Activated CD4-positive, alpha-beta T cell treated with anti-CD3 and anti-CD28 coated beads, Interleukin-2, amount 50 U/mL, for 4 hours (primary cell): ENCODE measurements around the gene CYBRD1.
A peak's percentile ranks its signal among the peaks of the same experiment; 100 is the strongest.

Experiments used
- DNase-seq, 2 experiments: peaks; one replicate each; pipeline ENCODE4 v3.0.0-alpha.2; 2020

The CYBRD1 gene

GRCh38 chr2:171557363-171557762 lies 35.1 kb downstream of the CYBRD1 start:
- no peak for DNase-seq

GRCh38 chr2:171563301-171563700 lies 41.0 kb downstream of the CYBRD1 start:
- DNase-seq: no peak

DNA sequence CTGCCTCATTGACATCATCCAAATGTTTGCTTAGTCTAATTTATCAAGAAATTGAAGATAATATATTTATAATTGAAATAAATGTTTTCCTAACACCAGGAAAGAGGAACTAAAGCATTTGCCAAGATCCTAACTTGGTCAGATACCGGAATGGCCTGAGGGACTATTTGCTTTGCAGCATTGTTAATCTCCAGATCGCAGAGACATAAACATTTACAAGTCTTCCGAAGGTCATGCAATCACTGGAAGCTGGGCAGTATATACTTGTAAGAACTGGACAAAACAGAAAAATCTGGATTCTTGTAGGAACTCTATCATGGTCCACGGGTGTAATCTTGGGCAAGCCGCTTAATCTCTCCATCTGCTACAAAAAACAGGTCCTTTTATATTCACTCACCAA lies 42.2 kb downstream of the CYBRD1 start:
- no peak for DNase-seq

GRCh38 chr2:171566057-171566456 lies 43.8 kb downstream of the CYBRD1 start:
- no peak for DNase-seq

DNA sequence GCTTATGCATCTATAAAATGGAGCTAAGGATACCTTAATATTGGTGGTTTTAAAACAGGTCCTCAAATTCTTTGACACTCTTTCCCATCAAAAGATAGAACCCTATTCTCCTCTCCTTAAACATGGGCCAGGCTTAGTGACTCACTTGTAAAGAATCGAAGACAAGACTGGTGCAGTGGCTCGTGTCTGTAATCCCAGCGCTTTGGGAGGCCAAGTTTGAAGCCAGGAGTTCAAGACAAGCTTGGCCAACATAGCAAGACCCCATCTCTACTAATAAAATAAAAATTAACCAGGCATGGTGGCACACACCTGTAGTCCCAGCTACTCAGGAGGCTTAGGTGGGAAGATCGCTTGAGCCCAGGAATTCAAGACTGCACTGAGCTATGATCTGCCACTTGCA lies 44.5 kb downstream of the CYBRD1 start:
- DNase-seq: no peak

- no peak for DNase-seq
These were observed 45.8 kb downstream of the CYBRD1 start for GRCh38 chr2:171568089-171568488.

GRCh38 chr2:171571721-171572120 lies 49.4 kb downstream of the CYBRD1 start:
- DNase-seq: no peak

GRCh38 chr2:171574149-171574795 lies 52.0 kb downstream of the CYBRD1 start:
- DNase-seq: peak; percentile 72 to 75

DNA sequence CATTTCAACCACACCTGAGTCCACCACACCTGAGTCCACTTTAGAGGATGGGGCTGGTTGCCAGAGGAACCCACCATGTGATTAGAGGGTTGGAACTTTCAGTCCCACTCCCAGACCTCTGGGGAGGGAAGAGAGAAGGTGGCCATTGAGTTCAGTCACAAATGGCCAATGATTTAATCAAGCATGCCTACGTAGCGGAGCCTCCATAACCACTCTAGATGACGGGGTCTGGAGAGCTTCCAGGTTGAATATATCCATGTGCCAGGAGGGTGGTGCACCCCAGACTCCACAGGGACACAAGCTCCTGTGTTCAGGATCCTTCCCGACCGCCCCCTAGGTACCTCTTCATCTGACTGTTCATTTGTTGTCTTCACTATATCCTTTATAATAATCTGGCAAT lies 53.3 kb downstream of the CYBRD1 start:
- no peak for DNase-seq

GRCh38 chr2:171578127-171578803 lies 56.0 kb downstream of the CYBRD1 start:
- DNase-seq: no peak

DNA sequence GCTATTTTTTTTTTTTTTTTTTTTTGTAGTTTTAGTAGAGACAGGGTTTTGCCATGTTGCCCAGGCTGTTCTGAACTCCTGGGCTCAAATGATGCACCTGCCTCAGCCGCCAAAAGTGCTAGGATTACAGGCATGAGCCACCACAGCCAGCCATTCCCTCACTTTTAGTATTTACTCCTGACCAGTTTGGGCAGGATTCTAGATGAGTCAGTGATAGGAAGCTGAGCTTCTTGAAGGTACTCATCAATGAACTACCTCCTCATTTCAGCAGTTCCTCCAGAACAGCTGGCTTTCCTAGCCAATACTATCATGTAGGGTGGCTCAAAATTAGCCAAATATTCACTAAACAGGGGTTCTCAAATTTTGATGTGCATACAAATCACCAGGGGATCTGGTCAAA lies 57.2 kb downstream of the CYBRD1 start:
- no peak for DNase-seq

- no peak for DNase-seq
These were observed 61.3 kb downstream of the CYBRD1 start for GRCh38 chr2:171583566-171583965.

DNA sequence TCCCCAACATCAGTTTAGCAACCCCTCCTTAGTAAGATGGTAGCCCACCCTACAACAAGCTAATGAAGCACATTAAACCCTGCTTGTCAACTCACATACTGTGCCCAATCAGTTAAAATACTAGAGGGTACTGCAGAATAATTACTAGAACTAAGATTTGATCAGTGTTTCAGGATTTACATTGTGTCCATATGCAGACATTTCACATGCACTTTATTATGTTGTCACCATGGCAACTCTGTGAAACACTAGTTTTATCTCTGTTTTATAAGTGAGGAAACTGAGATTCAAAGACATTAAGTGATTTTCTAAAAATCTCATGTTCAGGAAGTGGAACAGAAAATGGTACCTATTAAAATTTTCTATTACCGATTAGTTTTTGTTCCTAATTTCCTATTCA lies 61.7 kb downstream of the CYBRD1 start:
- DNase-seq: no peak

- DNase-seq: no peak
These were observed 64.9 kb downstream of the CYBRD1 start for GRCh38 chr2:171587132-171587531.

GRCh38 chr2:171587567-171587966 lies 65.3 kb downstream of the CYBRD1 start:
- DNase-seq: no peak

DNA sequence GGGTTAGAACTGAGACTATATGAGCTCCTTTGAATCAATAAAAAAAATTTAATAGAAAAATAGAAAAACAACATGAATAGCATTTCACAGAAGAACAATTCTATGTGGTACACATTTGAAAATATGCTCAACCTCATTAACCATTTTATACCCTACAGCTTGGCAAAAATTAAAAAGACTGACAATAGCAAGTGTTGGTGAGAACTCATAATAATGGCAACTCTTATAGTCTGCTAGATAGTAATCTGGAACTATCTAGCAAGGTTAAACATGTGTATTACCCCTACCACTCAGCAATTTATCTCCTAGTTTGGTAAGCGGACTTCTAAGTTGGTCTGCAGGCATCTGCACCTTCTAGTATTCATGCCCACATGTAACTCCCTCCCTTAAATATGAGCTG lies 67.8 kb downstream of the CYBRD1 start:
- no peak for DNase-seq

DNA sequence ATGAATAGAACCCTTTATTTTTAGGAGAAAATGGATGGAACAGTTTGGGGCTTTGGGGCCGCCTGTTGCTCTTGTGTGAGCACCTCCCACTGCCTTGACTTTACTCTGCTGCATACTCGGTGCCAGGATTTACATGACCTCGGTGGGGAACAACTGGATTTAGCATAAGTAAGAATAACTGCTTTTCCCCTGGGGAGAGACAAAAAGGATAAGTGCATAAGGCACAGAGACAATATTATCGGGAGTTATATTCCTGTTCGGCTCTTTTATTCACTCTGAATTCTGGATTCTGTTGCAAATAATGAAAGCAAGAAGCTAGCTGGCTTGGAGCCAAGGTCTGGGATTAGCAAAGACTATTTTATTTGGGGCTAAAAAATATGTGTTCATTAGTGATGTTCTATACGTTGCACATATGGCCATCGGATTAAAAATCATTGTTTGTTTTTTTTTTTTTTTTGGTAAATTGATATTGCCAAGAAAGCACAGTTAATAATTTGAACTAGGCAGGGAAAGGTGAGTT lies 69.8 kb downstream of the CYBRD1 start:
- DNase-seq: no peak

DNA sequence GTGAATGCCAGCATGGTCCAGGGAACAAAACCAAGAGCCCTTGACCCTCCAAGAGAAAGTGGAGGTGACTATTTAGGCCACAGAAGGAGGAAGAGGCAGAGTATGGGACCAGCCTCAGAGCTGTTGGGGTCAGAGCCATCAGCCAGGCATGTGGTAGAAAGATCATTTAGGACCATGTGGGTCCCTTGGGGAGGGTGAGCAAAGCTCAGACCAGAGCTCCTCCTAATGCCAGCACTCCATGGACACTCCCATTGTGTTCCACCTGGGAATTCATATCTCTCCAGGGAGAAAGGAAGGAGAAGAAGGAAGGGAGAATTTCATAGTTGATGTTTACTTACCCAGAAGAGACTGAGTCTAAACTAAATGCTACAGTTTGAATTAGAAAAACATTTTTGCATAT lies 73.2 kb downstream of the CYBRD1 start:
- no peak for DNase-seq

DNA sequence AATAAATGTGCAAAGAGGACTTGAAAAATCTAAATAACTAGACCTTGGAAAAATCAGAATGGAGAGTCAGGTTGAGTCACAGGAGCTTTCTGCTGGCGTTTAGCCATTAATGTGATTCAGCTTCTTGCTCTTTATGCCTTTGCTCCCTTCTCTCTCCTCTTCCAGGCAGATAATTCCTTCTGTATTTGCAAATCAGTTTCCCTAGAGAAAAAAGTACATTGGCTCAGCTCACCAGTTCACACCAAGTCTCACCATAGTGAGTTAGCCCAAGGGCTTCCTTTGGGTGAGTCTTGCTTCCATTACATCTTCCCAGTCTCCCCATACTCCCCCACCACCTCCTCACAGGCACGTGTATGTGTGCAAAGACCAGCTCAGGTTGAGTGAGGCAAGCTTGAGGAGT lies 73.6 kb downstream of the CYBRD1 start:
- DNase-seq: no peak

- DNase-seq: peak; percentile 18 to 30
These were observed 76.5 kb downstream of the CYBRD1 start for GRCh38 chr2:171598713-171599319.

- no peak for DNase-seq
These were observed 77.9 kb downstream of the CYBRD1 start for GRCh38 chr2:171600126-171600525.

DNA sequence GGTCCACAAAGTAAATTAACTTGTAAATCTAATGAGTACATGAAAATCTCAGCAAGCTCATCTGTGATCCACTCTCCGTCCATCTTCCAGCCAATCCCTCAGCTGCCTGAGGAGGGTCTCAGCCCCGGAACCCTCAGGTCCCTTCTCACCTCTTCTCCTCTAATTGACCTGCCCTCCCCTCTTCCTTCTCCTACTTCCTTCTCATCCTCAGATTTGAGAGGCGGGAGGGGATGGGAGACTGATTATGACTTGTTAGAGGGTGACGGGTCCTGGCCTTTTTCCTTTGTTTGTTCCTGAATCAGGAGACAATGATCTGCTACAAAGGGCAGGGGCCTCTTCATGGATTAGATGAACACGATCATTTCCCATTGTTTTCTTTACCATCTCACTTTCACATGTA lies 80.1 kb downstream of the CYBRD1 start:
- no peak for DNase-seq
